Loucy (cell line): ENCODE results near the gene COL11A1.

Source experiments
- H2AFZ ChIP-seq: fragments of 200-600 bp; sonication (generic); 2 replicates; pipeline ENCODE4 v1.6.0; 2016; ENCODE audit warnings: antibody characterized with exemption, mild to moderate bottlenecking, low read length, moderate library complexity
- H3F3A ChIP-seq: fragments of 200-600 bp; 2 replicates; pipeline ENCODE4 v1.6.0; 2016; ENCODE audit warnings: antibody characterized with exemption, low read depth, mild to moderate bottlenecking
- H3K27me3 ChIP-seq: fragments of 200-600 bp; sonication (generic); 2 replicates; pipeline ENCODE4 v1.6.1; 2014; ENCODE audit warnings: low read length, mild to moderate bottlenecking; ENCODE audit not compliant: insufficient read depth, poor library complexity, severe bottlenecking
- H3K36me3 ChIP-seq: fragments of 200-600 bp; sonication (generic); 2 replicates; pipeline ENCODE4 v1.6.1; 2016; ENCODE audit warnings: low read length; ENCODE audit not compliant: insufficient read depth
- H3K4me1 ChIP-seq: fragments of 200-600 bp; sonication (generic); 2 replicates; pipeline ENCODE4 v1.5.1; 2014; ENCODE audit warnings: low read length, mild to moderate bottlenecking; ENCODE audit not compliant: insufficient read depth, poor library complexity, severe bottlenecking
- H3K4me2 ChIP-seq: fragments of 200-600 bp; sonication (generic); 2 replicates; pipeline ENCODE4 v1.6.0; 2014; ENCODE audit warnings: antibody characterized with exemption, low read length, low read depth, mild to moderate bottlenecking; ENCODE audit not compliant: poor library complexity, severe bottlenecking
- H3K4me3 ChIP-seq: fragments of 200-600 bp; sonication (generic); 2 replicates; pipeline ENCODE4 v1.5.1; 2014; ENCODE audit warnings: low read length, mild to moderate bottlenecking, mixed read lengths; ENCODE audit not compliant: poor library complexity, severe bottlenecking
- H3K79me2 ChIP-seq: fragments of 200-600 bp; sonication (generic); 2 replicates; pipeline ENCODE4 v1.6.1; 2014; ENCODE audit warnings: low read length; ENCODE audit not compliant: insufficient read depth
- H3K9ac ChIP-seq: fragments of 200-600 bp; sonication (generic); 2 replicates; pipeline ENCODE4 v1.6.0; 2014; ENCODE audit warnings: mild to moderate bottlenecking, low read depth, low read length, moderate library complexity; ENCODE audit not compliant: poor library complexity, severe bottlenecking
- H3K9me2 ChIP-seq: fragments of 200-600 bp; sonication (generic); replicated peaks from 2 replicates; pipeline ENCODE4 v1.6.1; 2016; ENCODE audit warnings: low read depth, low read length, mixed read lengths
- H3K9me3 ChIP-seq: fragments of 200-600 bp; sonication (generic); 2 replicates; pipeline ENCODE4 v1.6.1; 2014; ENCODE audit warnings: mild to moderate bottlenecking, antibody characterized with exemption, low read length, low read depth; ENCODE audit not compliant: insufficient read depth
- H4K20me1 ChIP-seq: fragments of 200-600 bp; sonication (generic); 2 replicates; pipeline ENCODE4 v1.6.0; 2014; ENCODE audit warnings: antibody characterized with exemption, low read length, mild to moderate bottlenecking; ENCODE audit not compliant: insufficient read depth, poor library complexity, severe bottlenecking
- EZH2phosphoT487 ChIP-seq: fragments of 200-600 bp; IDR thresholded peaks from 2 replicates; pipeline ENCODE4 v1.6.1; 2018; ENCODE audit warnings: antibody characterized with exemption, mild to moderate bottlenecking, moderate library complexity, borderline replicate concordance
- TF ChIP-seq, protein P1 (sequence below): fragments of 200-600 bp; sonication (generic); conservative IDR thresholded peaks from 2 replicates; pipeline ENCODE4 v1.5.1; 2014; ENCODE audit warnings: mild to moderate bottlenecking, antibody characterized with exemption, low read length

Gene COL11A1

DNA sequence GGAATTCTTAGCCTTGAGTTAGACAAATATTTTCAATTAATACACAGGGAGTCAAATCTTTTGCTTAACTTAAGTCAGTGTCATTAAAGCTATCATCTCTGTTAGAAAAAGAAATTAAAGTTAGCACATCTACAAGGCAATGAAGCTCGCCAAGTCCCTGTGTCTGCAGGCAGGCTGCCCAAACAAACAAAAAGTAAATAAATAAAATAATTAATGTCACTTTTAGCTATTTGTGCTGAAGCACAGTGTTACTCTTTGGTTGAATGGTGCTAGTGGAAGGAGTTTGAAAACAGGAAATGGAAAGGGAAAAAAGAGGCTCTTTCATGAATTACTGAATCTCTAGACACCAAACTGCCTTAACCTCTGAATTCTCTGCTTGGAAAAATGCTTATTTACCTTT, 37.1 kb upstream of the COL11A1 start:
- no peaks in the 10 kb centered on the region for H3K36me3 ChIP-seq
- H3K9me3 ChIP-seq = no peaks in the 10 kb centered on the region
- no peaks in the 10 kb centered on the region for H3K9me2 ChIP-seq
- H3K27me3 ChIP-seq = no peaks in the 10 kb centered on the region
- no peaks in the 10 kb centered on the region for H3F3A ChIP-seq
- no peaks in the 10 kb centered on the region for H3K4me1 ChIP-seq
- TF ChIP-seq, protein P1, sequence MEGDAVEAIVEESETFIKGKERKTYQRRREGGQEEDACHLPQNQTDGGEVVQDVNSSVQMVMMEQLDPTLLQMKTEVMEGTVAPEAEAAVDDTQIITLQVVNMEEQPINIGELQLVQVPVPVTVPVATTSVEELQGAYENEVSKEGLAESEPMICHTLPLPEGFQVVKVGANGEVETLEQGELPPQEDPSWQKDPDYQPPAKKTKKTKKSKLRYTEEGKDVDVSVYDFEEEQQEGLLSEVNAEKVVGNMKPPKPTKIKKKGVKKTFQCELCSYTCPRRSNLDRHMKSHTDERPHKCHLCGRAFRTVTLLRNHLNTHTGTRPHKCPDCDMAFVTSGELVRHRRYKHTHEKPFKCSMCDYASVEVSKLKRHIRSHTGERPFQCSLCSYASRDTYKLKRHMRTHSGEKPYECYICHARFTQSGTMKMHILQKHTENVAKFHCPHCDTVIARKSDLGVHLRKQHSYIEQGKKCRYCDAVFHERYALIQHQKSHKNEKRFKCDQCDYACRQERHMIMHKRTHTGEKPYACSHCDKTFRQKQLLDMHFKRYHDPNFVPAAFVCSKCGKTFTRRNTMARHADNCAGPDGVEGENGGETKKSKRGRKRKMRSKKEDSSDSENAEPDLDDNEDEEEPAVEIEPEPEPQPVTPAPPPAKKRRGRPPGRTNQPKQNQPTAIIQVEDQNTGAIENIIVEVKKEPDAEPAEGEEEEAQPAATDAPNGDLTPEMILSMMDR = no peak
- TF ChIP-seq EZH2phosphoT487 = no peak
- no peak overlapping the region for H3K4me3 ChIP-seq
- H4K20me1 ChIP-seq = no peaks in the 10 kb centered on the region
- H2AFZ ChIP-seq = no peak overlapping the region
- no peaks in the 10 kb centered on the region for H3K79me2 ChIP-seq
- H3K9ac ChIP-seq = no peak overlapping the region
- H3K4me2 ChIP-seq = no peak overlapping the region

DNA sequence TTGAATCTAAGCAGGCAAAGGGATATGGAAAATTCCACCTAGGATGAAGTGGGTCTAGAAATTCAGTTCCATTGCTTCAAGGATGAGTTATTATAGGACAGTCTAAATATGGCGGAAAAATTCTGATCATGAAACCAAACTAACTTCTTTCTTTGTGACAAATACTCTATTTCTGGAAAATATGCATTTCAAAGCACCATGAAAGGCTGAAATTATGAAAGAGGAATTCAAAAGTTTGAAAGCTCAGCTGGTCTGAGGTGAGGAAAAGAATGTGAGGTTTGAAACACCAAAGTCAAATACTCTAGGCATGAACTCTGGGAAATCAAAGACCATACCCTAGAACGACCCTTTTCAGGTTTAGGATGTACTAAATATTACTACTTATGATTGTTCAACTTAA, 36.4 kb upstream of the COL11A1 start:
- Histone ChIP-seq H3K9me2 (no peaks in the 10 kb centered on the region), H4K20me1 (no peaks in the 10 kb centered on the region), H3K4me2 (no peak overlapping the region), H3K9me3 (no peaks in the 10 kb centered on the region), H2AFZ (no peak overlapping the region), H3K79me2 (no peaks in the 10 kb centered on the region), H3K9ac (no peak overlapping the region), H3F3A (no peaks in the 10 kb centered on the region), H3K4me1 (no peaks in the 10 kb centered on the region), H3K27me3 (no peaks in the 10 kb centered on the region), H3K4me3 (no peak overlapping the region), H3K36me3 (no peaks in the 10 kb centered on the region)
- TF ChIP-seq, protein P1 = no peak
- no peak for TF ChIP-seq EZH2phosphoT487

DNA sequence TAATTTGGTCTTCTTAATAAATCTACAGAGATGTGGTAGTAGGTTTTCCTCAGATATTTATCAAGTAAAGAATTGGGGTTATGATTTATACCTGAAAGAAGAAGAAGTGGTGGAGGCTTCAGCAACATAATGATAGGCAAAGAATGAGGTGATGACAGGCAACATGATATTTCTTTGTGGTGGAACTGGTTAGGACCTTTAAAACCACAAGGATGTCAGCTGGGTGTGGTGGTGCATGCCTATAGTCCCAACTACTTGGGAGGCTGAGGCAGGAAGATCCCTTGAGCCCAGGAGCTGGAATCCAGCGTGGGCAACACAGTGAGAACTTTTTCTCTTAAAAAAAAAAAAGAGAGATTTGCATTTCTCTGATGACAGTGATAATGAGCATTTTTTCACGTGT, 34.1 kb upstream of the COL11A1 start:
- Histone ChIP-seq H4K20me1 (no peaks in the 10 kb centered on the region), H3K4me3 (no peak overlapping the region), H3K9ac (no peak overlapping the region), H3K4me1 (no peaks in the 10 kb centered on the region), H3K79me2 (no peaks in the 10 kb centered on the region), H3F3A (no peaks in the 10 kb centered on the region), H3K27me3 (no peaks in the 10 kb centered on the region), H2AFZ (no peak overlapping the region), H3K9me3 (no peaks in the 10 kb centered on the region), H3K36me3 (no peaks in the 10 kb centered on the region), H3K9me2 (no peaks in the 10 kb centered on the region), H3K4me2 (no peak overlapping the region)
- TF ChIP-seq, protein P1 = no peak
